Inferior parietal cortex (tissue), 1 donor: Measurements from ENCODE around the gene TREM1.
A peak's percentile ranks its signal among the peaks of the same experiment; 100 is the strongest.
"Not testable (repeated sequence)": the region's sequence is repeated elsewhere in the genome, so short reads cannot be mapped to it uniquely, and the experiment has no call there.

Experiments
- DNase-seq: peaks from one replicate; pipeline ENCODE4 v3.0.0-alpha.2; 2016; ENCODE audit errors: extremely low spot score

Gene TREM1

GRCh38 chr6:41297248-41297647, 10.8 kb upstream of the TREM1 start:
- not testable (repeated sequence) for DNase-seq

GRCh38 chr6:41294214-41294872, 7.9 kb upstream of the TREM1 start:
- no peak for DNase-seq

- DNase-seq = no peak
Observed at GRCh38 chr6:41291717-41292116, 5.2 kb upstream of the TREM1 start.

- no peak for DNase-seq
Observed at GRCh38 chr6:41289815-41290214, 3.3 kb upstream of the TREM1 start.

- DNase-seq = no peak
Observed at GRCh38 chr6:41288754-41289129, 2.3 kb upstream of the TREM1 start.

GRCh38 chr6:41288030-41288753, 1.7 kb upstream of the TREM1 start:
- no peak for DNase-seq

- DNase-seq = no peak
Observed at GRCh38 chr6:41284726-41285125, 1.8 kb downstream of the TREM1 start.

- no peak for DNase-seq
Observed at GRCh38 chr6:41283600-41283999, 2.9 kb downstream of the TREM1 start.

- DNase-seq = no peak
Observed at GRCh38 chr6:41280381-41281057, 6.0 kb downstream of the TREM1 start.

- DNase-seq = peak; percentile 54
Observed at GRCh38 chr6:41278699-41279405, 7.6 kb downstream of the TREM1 start.

- DNase-seq = no peak
Observed at GRCh38 chr6:41277605-41278004, 8.9 kb downstream of the TREM1 start.

GRCh38 chr6:41275489-41275888, 11.0 kb downstream of the TREM1 start:
- no peak for DNase-seq

GRCh38 chr6:41274256-41274655, 12.2 kb downstream of the TREM1 start:
- no peak for DNase-seq

GRCh38 chr6:41273714-41274113, 12.8 kb downstream of the TREM1 start:
- no peak for DNase-seq

- DNase-seq = no peak
Observed at GRCh38 chr6:41272591-41273240, 13.8 kb downstream of the TREM1 start.

GRCh38 chr6:41271901-41272395, 14.5 kb downstream of the TREM1 start:
- DNase-seq = no peak

GRCh38 chr6:41269716-41270115, 16.8 kb downstream of the TREM1 start:
- no peak for DNase-seq

GRCh38 chr6:41269166-41269565, 17.3 kb downstream of the TREM1 start:
- DNase-seq = no peak

- no peak for DNase-seq
Observed at GRCh38 chr6:41268478-41268877, 18.0 kb downstream of the TREM1 start.

- DNase-seq = no peak
Observed at GRCh38 chr6:41266541-41266940, 19.9 kb downstream of the TREM1 start.

- no peak for DNase-seq
Observed at GRCh38 chr6:41263267-41263666, 23.2 kb downstream of the TREM1 start.

- no peak for DNase-seq
Observed at GRCh38 chr6:41262401-41262800, 24.1 kb downstream of the TREM1 start.
